ENCODE results near the gene PPP1R13L.

- TF ChIP-seq CTCF (tag by site-specific recombination; IDR thresholded peaks at IDR 0.05) = no peak
- TF ChIP-seq KLF7 (tag by site-specific recombination; IDR thresholded peaks at IDR 0.05; ENCODE audit: borderline replicate concordance) = peak; percentile 69; the same call in 1 of the 2 replicates
- no peak for TF ChIP-seq ZNF449 (tag by site-specific recombination; IDR thresholded peaks at IDR 0.05)
- TF ChIP-seq PRDM1 (tag by site-specific recombination; IDR thresholded peaks at IDR 0.05) = no peak
Observed at GRCh38 chr19:45404557-45405434, at the start of gene PPP1R13L.

Data from HEK293 (cell line).